ENCODE results near the gene HGS.
"Not testable (repeated sequence)": the region's sequence is repeated elsewhere in the genome, so short reads cannot be mapped to it uniquely, and the experiment has no call there.

GRCh38 chr17:81739593-81739992 lies 55.8 kb downstream of the HGS start:
- not testable (repeated sequence) for TF ChIP-seq CTCF (IDR thresholded peaks at IDR 0.05; ENCODE audit: extremely low read depth in 1 of 2, insufficient read depth in 1 of 2, low read depth in 1 of 2, low read length in 2 of 2); MAX (IDR thresholded peaks at IDR 0.05; ENCODE audit: insufficient read depth, insufficient read length); FOS (IDR thresholded peaks at IDR 0.05; ENCODE audit: borderline replicate concordance, insufficient read depth, low read length); POLR2A (IDR thresholded peaks at IDR 0.05; ENCODE audit: low read depth, low read length); POLR2AphosphoS5 (IDR thresholded peaks at IDR 0.05; ENCODE audit: insufficient read depth, low read depth, low read length)

All from endothelial cell of umbilical vein (primary cell).